ENCODE data around the gene ZNF608. TPM values are rescaled to one million over a fixed set of nuclear protein-coding genes. Genes with fewer than 3 reads are reported as not detected.
A peak's percentile ranks its signal among the peaks of the same experiment; 100 is the strongest.

ZNF608 gene
- total RNA-seq, 1 experiment from 2014 or later, result 5.6 TPM

DNA sequence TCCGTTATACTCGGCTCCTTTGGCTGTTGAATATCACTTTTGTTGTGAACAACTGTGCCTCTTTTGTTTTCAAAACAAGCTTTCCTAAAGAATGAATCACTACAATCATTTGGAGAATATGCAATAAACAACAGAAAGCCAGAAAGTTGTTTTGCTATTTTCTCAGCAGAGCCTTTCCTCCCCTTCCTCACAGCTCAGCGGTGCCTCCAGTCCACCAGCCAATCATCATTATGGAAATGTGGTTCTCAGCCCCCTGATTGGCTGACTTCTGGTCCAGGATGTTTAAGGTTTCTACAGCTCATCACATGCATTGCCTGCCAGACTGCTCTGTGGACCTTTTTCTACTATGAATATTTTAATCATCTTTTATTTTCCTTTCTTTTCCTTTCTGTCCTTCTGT lies 9.1 kb upstream of the ZNF608 start:
- H3K4me1 ChIP-seq (ENCODE audit: control insufficient read depth in 1 of 2, insufficient read depth in 2 of 2, low read length in 2 of 2), result peaks cover 0 to 9% of the 10 kb centered on the region in 2 experiments; a peak in 1 of 4 replicates
- ATAC-seq, result peak; percentile 82
- H3K79me2 ChIP-seq (ENCODE audit: insufficient read depth, low read length), result no peaks in the 10 kb centered on the region
- no peaks in the 10 kb centered on the region for H3K9me2 ChIP-seq (ENCODE audit: insufficient read depth)
- no peaks in the 10 kb centered on the region for H3K36me3 ChIP-seq (ENCODE audit: control insufficient read depth in 1 of 2, insufficient read depth in 2 of 2, low read length in 2 of 2)
- H3K27me3 ChIP-seq (ENCODE audit: insufficient read depth, low read length), result no peaks in the 10 kb centered on the region
- CTCF ChIA-PET, result no interaction called here
- no peak for DNase-seq (ENCODE audit: low read depth, low spot score)
- intact Hi-C loops (cut with micrococcal nuclease), result no loop called here
- H3K9ac ChIP-seq (ENCODE audit: low read length), result no peak overlapping the region
- POLR2A ChIA-PET, result no interaction called here
- RAD21 ChIA-PET (ENCODE audit: low non-redundant PET in 1 of 2, low total read pairs in 2 of 2, uncharacterized antibody in 2 of 2, unreplicated experiment in 2 of 2), result no interaction called here
- H3K4me3 ChIP-seq (replicated peaks in 1 of 2; ENCODE audit: low read depth in 1 of 2, low read length in 2 of 2), result no peak overlapping the region
- H3K9me3 ChIP-seq (ENCODE audit: control insufficient read depth in 1 of 2, insufficient read depth in 1 of 2, low read depth in 1 of 2, low read length in 2 of 2), result no peaks in the 10 kb centered on the region
- no peak for TF ChIP-seq SRF (IDR thresholded peaks at IDR 0.05; ENCODE audit: low read depth)
- no peak overlapping the region for H3K27ac ChIP-seq (ENCODE audit: low read depth, low read length)
- H4K20me1 ChIP-seq (ENCODE audit: insufficient read depth), result no peaks in the 10 kb centered on the region
- no peak overlapping the region for H3K4me2 ChIP-seq (ENCODE audit: low read length)
- H2AFZ ChIP-seq (ENCODE audit: low read depth, low read length, poor library complexity, severe bottlenecking), result peak overlapping the region; percentile 13
- BruUV-seq (replicated peaks), result no TSS peak

DNA sequence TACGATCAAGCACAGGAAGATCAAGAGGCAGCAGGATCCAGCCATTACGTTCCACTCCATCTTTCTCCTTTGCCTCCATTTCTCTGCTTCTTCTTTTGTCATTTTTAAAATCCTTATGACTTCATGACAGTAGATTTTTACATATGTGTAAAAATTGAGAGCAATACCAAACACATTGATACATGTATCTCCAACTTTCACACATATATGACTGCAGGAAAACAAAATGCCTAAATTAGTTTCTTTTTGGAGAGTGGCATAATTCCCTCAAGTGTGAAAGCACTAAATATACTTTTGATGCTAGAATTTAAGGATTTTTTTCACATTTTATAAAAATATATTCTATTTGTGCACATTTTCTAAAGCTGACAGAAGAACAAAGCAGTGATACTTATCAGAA lies 8.6 kb upstream of the ZNF608 start:
- Histone ChIP-seq H3K27me3 (ENCODE audit: insufficient read depth, low read length) (no peaks in the 10 kb centered on the region), H4K20me1 (ENCODE audit: insufficient read depth) (no peaks in the 10 kb centered on the region), H3K9ac (ENCODE audit: low read length) (no peak overlapping the region), H3K4me3 (replicated peaks in 1 of 2; ENCODE audit: low read depth in 1 of 2, low read length in 2 of 2) (no peak overlapping the region), H3K9me3 (ENCODE audit: control insufficient read depth in 1 of 2, insufficient read depth in 1 of 2, low read depth in 1 of 2, low read length in 2 of 2) (no peaks in the 10 kb centered on the region), H3K4me2 (ENCODE audit: low read length) (no peak overlapping the region), H3K36me3 (ENCODE audit: control insufficient read depth in 1 of 2, insufficient read depth in 2 of 2, low read length in 2 of 2) (no peaks in the 10 kb centered on the region), H2AFZ (ENCODE audit: low read depth, low read length, poor library complexity, severe bottlenecking) (peak overlapping the region; percentile 13), H3K79me2 (ENCODE audit: insufficient read depth, low read length) (no peaks in the 10 kb centered on the region), H3K27ac (ENCODE audit: low read depth, low read length) (no peak overlapping the region), H3K9me2 (ENCODE audit: insufficient read depth) (no peaks in the 10 kb centered on the region), H3K4me1 (ENCODE audit: control insufficient read depth in 1 of 2, insufficient read depth in 2 of 2, low read length in 2 of 2) (peaks cover 4 to 12% of the 10 kb centered on the region in 2 experiments; a peak in 3 of 4 replicates)
- BruUV-seq (replicated peaks), result no TSS peak
- ATAC-seq, result no peak
- no peak for TF ChIP-seq POLR2AphosphoS5 (IDR thresholded peaks at IDR 0.05; ENCODE audit: low read depth, low read length)
- TF ChIP-seq, protein P1, sequence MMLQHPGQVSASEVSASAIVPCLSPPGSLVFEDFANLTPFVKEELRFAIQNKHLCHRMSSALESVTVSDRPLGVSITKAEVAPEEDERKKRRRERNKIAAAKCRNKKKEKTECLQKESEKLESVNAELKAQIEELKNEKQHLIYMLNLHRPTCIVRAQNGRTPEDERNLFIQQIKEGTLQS (IDR thresholded peaks at IDR 0.05), result no peak
- TF ChIP-seq SP1 (IDR thresholded peaks at IDR 0.05; ENCODE audit: low read depth), result no peak
- no peak for TF ChIP-seq ZFX (IDR thresholded peaks at IDR 0.05)
- no peak for TF ChIP-seq POLR2A (IDR thresholded peaks at IDR 0.05; ENCODE audit: borderline replicate concordance, extremely low read depth, insufficient read depth, insufficient read length)
- TF ChIP-seq, protein P2, sequence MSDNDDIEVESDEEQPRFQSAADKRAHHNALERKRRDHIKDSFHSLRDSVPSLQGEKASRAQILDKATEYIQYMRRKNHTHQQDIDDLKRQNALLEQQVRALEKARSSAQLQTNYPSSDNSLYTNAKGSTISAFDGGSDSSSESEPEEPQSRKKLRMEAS (IDR thresholded peaks at IDR 0.05), result no peak
- no peak for TF ChIP-seq SRF (IDR thresholded peaks at IDR 0.05; ENCODE audit: low read depth)
- TF ChIP-seq, protein P3, sequence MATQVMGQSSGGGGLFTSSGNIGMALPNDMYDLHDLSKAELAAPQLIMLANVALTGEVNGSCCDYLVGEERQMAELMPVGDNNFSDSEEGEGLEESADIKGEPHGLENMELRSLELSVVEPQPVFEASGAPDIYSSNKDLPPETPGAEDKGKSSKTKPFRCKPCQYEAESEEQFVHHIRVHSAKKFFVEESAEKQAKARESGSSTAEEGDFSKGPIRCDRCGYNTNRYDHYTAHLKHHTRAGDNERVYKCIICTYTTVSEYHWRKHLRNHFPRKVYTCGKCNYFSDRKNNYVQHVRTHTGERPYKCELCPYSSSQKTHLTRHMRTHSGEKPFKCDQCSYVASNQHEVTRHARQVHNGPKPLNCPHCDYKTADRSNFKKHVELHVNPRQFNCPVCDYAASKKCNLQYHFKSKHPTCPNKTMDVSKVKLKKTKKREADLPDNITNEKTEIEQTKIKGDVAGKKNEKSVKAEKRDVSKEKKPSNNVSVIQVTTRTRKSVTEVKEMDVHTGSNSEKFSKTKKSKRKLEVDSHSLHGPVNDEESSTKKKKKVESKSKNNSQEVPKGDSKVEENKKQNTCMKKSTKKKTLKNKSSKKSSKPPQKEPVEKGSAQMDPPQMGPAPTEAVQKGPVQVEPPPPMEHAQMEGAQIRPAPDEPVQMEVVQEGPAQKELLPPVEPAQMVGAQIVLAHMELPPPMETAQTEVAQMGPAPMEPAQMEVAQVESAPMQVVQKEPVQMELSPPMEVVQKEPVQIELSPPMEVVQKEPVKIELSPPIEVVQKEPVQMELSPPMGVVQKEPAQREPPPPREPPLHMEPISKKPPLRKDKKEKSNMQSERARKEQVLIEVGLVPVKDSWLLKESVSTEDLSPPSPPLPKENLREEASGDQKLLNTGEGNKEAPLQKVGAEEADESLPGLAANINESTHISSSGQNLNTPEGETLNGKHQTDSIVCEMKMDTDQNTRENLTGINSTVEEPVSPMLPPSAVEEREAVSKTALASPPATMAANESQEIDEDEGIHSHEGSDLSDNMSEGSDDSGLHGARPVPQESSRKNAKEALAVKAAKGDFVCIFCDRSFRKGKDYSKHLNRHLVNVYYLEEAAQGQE (IDR thresholded peaks at IDR 0.05; ENCODE audit: low read depth), result no peak
- TF ChIP-seq, protein P4, sequence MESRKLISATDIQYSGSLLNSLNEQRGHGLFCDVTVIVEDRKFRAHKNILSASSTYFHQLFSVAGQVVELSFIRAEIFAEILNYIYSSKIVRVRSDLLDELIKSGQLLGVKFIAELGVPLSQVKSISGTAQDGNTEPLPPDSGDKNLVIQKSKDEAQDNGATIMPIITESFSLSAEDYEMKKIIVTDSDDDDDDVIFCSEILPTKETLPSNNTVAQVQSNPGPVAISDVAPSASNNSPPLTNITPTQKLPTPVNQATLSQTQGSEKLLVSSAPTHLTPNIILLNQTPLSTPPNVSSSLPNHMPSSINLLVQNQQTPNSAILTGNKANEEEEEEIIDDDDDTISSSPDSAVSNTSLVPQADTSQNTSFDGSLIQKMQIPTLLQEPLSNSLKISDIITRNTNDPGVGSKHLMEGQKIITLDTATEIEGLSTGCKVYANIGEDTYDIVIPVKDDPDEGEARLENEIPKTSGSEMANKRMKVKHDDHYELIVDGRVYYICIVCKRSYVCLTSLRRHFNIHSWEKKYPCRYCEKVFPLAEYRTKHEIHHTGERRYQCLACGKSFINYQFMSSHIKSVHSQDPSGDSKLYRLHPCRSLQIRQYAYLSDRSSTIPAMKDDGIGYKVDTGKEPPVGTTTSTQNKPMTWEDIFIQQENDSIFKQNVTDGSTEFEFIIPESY (IDR thresholded peaks at IDR 0.05; ENCODE audit: extremely low read depth, insufficient replicate concordance, low read length), result no peak
- TF ChIP-seq CBX3 (IDR thresholded peaks at IDR 0.05; ENCODE audit: low read depth), result no peak
- no peak for TF ChIP-seq EZH2 (IDR thresholded peaks at IDR 0.05)
- TF ChIP-seq FOSL1 (IDR thresholded peaks at IDR 0.05; ENCODE audit: low read depth), result no peak
- TF ChIP-seq YY1 (IDR thresholded peaks at IDR 0.05; ENCODE audit: extremely low read depth, insufficient replicate concordance, low read depth, low read length), result no peak
- intact Hi-C loops (cut with micrococcal nuclease), result no loop called here
- no peak for DNase-seq (ENCODE audit: low read depth, low spot score)
- ChIA-PET RAD21 (ENCODE audit: low non-redundant PET in 1 of 2, low total read pairs in 2 of 2, uncharacterized antibody in 2 of 2, unreplicated experiment in 2 of 2) (no interaction called here), POLR2A (no interaction called here), CTCF (no interaction called here)

Data from HCT116 (cell line).